GM21619 (cell line): Measurements from ENCODE around the gene CAMK2N2.
"Not testable (repeated sequence)": the region's sequence is repeated elsewhere in the genome, so short reads cannot be mapped to it uniquely, and the experiment has no call there.

Source experiments
- ATAC-seq: cut with Tn5 transposase; IDR thresholded peaks from one replicate; pipeline ENCODE4 v1.9.1; 2021; ENCODE audit not compliant: unreplicated experiment

The CAMK2N2 gene

DNA sequence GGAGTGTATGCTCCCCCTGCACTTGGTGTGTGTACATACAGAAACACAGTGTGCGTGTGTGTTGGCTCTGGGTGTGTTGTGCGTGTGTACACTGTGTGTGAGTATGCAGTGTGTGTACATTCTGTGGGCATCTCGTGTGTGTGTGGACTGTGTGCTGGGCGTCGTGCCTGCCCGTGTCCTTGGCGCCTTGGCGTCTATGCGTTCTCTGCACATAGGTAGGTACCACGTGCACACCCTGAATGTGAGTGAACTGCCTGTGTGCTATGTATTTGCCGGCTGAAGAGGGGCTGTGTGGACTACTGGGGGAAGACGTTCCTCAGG, 14.0 kb upstream of the CAMK2N2 start:
- no peak for ATAC-seq

DNA sequence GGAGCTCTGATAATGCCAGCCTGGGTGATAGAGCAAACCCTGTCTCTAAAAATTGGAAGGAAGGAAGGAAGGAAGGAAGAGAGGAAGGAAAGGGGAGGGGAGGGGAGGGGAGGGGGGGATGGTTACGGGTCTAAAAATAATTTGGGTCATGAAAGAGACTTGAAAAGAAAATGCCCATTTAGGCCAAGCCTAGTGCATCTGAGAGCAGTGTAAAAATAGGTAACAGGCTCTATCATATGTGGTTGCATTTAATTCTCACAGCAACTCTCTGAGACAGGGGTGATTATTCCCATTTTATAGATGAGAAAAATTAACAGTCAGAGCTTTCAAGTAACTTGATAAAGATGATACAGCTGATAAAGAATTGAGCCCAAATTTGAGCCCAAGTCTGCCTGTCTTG, 10.9 kb upstream of the CAMK2N2 start:
- ATAC-seq: no peak

DNA sequence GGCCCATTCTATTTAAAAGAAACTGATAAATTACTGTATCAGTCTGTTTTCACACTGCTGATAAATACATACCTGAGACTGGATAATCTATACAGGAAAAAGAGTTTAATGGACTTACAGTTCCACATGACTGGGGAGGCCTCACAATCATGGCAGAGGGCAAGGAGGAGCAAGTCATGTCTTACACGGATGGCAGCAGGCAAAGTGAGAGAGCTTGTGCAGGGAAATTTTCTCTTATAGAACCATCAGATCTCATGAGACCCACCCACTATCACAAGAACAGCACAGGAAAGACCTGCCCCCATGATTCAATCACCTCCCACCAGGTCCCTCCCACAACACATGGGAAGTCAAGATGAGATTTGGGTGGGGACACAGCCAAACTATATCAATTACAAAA, 5.9 kb upstream of the CAMK2N2 start:
- ATAC-seq: not testable (repeated sequence)

DNA sequence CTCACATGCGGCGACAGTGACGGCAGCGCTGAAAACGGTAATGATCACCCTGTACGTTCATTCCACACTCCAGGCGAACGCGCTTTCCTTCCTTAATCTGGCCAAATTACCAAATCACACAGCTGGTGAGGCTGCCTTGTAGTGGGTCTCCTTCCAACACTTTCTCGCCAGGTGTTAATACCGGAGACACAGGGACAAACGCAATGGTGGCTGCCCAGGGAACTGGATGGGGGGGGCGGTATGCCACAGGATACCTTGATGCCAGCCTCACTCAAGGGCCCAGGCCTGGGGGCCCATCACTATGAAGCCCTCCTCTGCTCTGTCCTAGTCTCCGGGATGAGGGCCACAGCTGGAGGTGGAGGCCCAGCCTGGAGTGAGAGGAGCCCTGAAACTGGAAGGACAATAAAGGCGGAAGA, 1.4 kb upstream of the CAMK2N2 start:
- no peak for ATAC-seq

DNA sequence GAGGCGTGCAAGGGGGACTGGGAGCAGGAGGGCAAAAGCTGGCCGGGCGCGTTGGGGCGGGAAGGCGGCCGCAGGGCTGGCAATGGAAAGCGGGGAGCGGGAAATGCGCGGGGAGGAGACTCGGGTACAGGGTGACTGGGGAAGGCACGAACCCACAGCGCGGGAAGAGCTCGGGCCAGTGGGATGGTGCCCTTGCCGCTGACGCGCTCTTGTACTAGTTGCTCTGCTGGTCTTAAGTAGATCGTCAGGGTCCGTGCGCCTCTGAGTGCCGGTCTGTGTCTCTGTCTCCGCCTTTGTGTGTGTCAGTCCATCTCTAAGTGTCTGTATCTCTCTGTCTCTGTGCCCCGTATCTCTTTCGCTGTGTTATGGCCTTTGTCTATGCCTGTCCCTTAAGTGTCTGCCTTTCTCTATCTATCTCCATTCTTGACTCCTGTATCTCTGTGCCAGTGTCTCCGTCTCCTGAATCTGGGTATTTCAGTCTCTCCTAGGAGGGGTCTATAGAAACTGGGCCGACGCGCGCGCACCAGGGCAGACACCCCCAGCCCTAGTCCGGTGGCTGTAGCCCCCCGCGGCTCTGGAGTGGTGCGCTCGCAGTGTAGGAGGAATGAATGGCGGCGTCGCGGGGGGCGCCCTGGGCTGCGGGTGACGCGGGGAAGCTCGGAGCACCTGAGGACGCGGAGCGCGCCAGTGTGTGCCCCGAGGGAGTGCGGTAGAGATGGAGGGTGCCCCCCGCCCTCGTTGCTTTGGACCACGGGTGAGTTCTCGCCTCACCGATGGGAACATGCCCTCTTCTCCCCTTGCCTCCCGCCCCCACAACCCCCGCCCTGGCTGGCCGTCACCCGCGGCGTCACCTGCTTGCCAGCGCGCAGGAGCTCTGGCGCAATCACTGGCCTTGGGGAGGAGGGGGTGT, 756 bp upstream of the CAMK2N2 start:
- peak; percentile 4 for ATAC-seq

DNA sequence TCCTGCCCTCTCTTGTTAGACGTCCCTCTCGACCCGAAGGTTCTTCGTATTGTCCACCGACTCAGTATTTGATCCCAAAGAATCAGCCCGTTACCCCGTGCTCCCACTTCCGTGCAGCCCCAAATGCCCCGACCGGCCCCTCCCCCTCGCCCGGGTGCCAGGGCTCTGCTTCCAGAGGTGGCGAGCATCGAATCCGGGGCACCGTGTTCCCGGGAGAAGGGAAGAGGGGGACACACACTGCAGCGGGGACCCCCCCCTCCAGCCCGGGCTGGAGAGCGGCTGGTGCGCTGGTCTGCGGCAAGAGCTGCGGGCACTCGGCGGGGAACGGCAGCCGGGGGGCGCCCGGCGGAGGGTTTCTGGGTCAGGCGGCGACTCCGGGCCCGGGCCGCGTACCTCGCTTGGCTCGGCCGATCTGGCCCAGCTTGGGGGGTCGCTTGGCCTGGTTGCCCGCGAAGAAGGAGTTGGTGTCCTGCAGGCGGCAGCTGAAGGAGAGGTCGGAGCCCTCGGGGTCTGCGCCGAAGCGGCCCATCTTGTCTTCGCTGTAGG, 556 bp downstream of the CAMK2N2 start:
- ATAC-seq: no peak

DNA sequence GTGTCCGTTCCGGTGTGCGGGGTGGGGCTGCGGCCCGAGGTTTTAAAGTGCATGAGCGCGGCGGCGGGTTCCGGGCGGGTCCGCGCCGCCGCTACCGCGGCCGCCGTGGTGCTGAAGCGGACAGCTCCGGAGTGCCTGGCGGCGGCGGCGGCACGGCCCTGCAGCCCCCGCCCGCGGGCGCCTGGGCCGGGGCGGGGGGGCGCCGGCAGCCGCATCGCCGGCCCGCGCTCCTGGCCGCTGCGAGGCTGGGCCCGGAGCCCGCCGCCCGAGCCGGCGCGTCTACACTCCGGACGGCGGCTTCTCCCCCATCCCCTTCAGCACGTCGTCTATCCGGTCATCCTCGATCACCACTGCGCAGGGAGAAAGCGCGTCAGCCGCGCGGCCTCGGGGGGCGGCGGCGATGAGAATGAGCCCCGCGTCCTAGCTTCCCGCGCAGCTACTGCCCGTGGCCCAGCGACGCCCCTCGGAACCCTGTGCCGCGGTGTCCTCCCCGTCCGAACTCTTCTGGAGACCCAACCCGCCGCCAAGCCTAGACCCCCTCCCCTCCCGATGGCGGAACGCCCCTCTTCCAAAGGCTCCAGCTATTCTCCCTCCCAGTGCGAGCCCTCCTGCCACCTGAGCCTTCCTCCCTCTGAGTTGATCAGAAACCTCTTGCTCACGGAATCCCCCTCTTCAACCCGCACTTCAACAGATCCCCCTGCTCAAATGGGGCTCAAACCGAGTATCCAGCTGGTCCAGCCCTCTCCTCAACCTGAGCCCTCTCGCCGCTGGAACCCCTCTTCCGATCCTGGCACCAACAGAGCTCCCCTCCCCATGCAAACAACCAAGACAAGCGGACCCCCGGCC, 1.3 kb downstream of the CAMK2N2 start:
- ATAC-seq: no peak

DNA sequence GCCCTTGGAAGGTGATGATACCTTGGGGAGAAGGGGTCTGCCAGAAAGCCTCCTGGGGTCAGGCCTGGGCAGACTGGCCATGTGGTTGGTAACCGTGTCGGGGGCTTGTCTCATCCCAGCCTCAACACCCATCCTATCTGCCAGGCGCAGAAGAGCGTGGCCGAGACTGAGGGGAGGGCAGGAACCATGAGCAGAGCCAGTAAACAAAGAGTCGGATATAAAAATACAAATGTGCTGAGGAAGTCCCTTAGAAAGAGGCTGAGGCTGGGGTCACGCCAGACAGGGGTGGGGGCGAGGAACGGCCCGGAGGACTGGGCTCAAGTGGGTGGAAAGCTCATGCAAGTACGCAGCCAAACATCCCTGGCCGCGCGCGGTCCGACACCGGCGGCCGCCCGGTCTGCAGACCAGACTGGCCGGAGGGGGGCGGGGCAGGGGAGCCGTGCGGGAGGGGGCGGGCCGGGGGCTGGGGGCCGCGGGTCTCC, 1.9 kb downstream of the CAMK2N2 start:
- no peak for ATAC-seq

DNA sequence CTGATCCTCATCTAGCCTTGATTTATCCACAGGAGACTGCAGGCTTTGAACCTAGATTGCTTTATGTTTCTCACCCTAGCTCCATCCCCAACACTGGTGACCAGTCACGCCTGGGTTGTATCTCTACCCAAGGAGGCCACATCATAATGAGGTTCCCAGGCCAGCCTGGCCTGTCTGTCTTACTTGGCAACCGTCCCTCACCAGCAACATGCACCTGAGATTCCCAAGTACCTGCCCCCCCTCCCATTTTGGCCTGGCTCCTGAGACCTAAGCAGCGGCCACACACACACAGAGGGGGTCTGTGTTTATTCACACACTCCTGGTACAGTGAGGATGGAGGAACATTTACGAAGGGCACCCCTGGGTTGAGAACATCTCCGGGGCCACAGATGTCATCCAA, 2.4 kb downstream of the CAMK2N2 start:
- ATAC-seq: no peak

DNA sequence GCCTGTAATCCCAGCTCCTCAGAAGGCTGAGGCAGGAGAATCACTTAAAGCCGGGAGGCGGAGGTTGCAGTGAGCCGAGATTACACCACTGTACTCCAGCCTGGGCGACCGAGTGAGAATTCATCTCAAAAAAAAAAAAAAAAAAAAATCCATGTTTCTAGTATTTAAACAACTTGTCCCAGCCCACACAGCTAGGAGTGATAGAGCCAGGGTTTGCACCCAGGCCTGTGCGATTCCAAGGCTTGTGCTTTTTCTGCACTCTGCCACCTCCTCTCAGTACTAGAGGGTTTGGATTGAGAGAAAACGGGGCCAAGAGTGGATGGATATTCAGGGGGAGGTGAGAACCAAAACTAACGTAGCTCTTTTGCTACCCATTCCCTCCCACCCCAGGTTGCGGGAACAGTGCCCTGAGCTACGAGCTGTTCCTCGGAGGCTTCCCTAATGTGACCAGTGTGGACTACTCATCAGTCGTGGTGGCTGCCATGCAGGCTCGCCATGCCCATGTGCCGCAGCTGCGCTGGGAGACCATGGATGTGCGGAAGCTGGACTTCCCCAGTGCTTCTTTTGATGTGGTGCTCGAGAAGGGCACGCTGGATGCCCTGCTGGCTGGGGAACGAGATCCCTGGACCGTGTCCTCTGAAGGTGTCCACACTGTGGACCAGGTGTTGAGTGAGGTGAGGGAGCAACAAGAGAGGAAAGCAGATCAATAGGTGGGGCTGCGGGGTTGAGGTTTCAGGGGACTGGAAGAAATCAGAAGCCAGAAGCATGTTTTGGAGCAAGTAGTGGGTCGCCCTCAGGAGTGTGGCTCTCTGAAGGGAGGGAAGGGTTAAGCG, 4.1 kb downstream of the CAMK2N2 start:
- no peak for ATAC-seq

DNA sequence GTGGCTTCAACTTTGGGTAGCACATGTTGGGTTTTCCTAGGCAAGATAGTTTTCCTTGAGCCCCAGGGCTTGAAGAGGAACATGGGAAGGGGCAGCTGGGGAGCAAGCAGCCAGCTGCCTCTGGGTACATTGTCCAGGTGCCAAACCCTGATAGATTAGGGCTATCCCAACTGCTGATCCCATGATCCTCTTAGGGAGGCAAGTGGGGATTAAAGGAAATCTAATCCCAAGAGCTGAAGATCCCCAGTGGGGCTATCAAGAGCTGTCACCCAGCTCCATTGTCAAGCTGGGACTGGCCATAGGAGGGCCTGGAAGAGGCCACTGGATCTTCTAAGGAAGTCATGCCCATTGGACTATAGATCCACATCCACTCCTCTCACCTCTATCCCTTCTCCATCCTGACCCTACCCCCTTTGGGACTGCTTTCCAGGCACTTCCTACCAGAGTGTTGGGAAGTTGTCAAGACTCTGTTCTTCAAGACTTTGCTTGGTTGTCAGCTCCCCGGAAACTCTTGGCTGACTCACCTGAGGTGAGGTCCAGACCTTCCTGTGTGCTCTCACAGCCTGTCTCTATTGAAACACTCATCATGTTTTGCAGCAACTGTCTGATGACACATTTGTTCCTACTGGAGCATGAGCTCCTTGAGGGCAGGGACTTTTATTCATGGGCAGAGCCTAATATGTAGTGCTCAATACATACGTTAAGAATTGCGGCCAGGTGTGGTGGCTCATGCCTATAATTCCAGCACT, 5.9 kb downstream of the CAMK2N2 start:
- ATAC-seq: no peak

DNA sequence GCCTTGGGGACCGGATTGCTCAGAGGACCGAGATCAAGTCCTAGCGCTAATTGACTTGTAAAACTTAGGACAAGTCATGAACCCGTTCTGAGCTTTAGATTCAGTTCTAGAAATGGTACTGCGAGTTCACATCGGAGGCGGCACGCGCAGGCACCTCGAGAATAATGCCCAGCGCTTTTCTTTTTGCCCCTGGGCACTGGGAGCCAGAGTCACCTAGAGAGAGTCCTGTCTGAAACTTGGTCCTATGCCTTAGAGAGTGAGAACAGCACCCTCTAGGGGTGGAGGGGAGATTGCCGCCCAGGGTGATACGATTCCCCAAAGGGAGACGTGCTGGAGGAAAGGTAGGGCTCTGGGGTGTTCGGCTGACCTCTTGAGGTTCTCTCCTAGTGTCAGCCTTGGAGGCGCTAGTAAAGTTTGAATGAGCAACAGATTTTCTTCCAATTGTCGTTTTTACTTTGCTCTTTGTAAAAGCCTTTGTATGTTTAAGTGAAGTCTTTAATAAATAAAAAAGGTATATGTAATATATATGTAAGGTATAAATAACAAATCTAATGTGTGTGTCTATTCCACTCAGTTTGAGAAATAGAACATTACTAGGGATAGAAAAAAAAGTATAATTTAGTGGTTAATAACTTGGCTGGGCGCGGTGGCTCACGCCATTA, 11.1 kb downstream of the CAMK2N2 start:
- ATAC-seq: peak; percentile 64

DNA sequence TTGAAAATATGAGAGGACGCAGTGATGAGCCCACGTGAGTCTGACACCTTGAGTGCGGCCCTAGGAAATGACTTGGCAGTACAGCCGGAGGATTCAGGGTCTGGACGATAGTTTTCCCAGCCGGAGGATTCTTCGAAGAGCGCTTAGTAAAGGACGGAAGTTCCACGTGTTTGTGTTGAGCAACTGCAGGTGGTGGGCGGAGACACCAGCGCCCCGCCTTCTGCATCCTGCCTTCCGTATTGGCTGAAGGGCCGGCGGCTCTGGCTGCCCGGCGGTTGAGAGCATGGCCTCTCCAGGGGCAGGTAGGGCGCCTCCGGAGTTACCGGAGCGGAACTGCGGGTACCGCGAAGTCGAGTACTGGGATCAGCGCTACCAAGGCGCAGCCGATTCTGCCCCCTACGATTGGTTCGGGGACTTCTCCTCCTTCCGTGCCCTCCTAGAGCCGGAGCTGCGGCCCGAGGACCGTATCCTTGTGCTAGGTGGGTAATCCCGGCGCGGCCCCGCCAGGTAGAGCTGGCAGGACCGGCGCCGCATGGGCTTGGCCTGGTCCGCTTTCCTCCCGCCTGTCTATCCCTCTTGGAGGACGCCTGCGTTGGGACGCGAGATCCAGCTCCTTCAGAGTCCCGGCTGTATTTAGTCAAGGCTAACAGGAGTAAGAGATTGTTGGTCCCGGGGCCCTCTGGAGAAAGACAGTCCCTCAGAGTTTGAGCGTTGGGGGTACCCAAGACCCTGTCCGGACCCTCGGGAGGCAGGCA, 11.8 kb downstream of the CAMK2N2 start, which contains the start of gene EEF1AKMT4:
EEF1AKMT4 (plus strand) TSS at position 261 of the 755 bp plus-strand sequence; CDS start at position 284, 23 bp downstream.
- peak; percentile 83 for ATAC-seq

DNA sequence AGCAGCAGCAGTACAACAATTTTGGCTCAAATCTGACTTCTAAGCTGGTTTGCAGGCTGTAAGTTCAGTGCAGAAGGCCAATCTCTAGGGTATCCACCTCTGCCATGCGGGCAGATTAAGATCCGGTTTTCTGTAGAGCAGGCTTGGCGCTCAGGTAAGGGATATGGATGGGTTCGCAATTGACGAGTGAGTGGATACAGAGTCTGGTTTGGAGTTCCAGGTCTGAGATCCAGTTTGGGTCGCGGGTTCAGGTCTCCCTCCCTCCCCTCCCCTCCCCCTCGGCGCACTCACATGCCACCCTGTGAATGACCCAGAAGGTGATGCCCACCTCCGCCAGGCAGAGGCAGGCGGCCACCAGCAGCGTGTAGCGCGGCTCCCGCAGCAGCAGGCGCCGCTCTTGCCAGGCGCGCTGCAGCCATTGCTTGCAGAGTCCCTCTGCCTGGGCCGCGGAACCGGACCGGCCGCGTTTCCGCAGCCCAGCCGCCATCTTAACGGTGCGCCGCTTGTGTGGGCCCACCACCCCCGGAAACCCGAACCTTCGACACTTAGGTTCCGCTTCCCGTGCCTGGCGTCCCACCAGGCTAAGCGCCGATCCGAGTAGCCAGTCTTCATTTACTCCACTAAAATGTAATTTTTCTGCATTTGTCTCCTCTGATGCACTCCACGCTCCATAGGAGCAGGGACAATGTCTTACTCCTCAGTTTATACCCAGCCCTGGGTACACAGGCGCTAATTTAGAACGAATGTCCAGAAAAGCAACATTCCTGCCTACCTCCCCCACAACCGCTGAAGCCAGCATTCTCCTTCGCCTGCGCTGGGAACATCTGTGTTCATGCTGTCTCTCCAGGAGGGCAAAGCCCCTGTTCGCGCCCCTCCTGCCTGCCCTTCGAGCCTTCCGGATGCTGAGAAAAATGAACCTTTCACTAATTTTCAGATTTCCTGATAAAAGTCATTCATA, 12.6 kb downstream of the CAMK2N2 start, which contains the start of gene ALG3:
ALG3 (minus strand) TSS at position 509 of the 958 bp plus-strand sequence; CDS start at position 487, 22 bp downstream.
- ATAC-seq: peak; percentile 55

DNA sequence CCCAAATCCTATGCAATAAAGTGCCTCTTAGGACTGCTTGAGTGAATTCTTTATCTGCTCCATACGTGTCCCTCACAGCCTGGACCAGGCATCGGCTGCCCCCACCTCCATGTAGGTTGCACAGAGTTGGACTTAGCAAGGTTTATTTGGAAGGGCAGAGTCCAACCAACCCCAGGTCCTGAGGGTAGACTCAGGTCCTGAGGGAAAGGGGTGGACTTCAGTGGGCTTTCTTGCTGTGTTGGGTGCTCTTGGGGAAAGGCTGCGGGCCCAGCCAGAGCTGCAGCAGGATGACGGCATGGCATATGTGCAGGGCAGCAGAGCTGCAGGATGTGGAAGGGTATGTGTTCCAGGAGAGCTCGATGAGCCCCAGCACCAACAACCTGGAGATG, 19.1 kb downstream of the CAMK2N2 start:
- no peak for ATAC-seq

DNA sequence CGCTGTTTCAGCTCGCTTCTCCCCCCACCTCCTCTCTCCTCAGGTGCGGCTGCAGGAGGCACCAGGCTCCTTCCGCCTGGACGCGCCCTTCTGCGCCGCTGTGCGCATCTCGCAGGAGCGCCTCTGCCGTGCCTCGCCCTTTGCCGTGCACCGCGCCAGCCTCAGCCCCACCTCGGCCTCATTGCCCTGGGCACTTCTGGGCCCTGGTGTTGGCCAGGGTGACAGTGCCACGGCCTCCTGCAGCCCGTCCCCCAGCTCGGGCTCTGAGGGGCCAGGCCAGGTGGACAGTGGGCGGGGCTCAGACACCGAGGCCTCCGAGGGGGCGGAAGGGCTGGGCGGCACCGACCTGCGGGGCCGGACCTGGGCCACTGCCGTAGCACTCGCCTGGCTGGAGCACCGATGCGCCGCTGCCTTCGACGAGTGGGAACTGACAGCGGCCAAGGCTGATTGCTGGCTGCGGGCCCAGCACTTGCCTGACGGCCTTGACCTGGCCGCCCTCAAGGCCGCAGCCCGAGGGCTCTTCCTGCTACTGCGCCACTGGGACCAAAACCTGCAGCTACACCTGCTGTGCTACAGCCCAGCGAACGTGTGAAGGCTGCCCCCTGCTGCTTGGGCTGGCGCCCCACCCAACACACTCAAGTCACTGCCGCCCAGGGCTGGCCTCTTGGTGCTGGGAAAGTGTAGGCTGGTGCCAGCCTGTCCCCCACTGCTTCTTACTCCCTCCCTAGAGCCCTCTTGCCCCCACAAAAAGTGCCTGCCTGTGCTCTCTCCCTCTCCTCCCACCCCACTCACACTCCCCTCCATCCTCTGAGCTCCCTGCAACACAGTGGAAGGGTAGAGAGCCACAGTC, 19.7 kb downstream of the CAMK2N2 start:
- ATAC-seq: no peak

DNA sequence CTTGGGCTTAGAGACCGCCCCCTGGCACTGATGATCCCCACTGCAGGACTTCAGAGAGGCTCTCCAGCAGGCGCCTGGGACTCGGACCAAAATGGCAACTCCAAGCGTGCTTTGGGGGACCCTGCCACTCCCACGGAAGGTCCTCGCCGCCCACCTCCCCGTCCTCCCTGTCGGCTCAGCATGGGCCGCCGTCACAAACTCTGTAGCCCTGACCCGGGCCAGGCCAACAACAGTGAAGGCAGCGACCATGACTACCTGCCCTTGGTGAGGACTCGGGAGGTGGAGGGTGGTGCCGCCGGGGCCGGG, 20.3 kb downstream of the CAMK2N2 start:
- no peak for ATAC-seq
